HEK293T (cell line): Measurements from ENCODE around the gene ANKRD13D.

Source experiments
- CTCF ChIA-PET: fragments of 350-600 bp; formaldehyde crosslinking; extraction: SDS; loops from one replicate; lab custom pipeline; 2021; ENCODE audit warnings: antibody characterized with exemption, inconsistent platforms; lab: Yijun Ruan, JAX
- POLR2A ChIA-PET: fragments of 350-600 bp; formaldehyde crosslinking; extraction: SDS; loops from one replicate; lab custom pipeline; 2020; ENCODE audit warnings: antibody characterized with exemption, inconsistent platforms; lab: Yijun Ruan, JAX
- DNase-seq: peaks from one replicate; pipeline ENCODE4 v3.0.0; 2012; ENCODE audit warnings: mixed read lengths; ENCODE audit errors: extremely low spot score
- ARNT ChIP-seq: fragments of 450-650 bp; IDR thresholded peaks from 2 replicates; pipeline ENCODE4 v1.6.1; 2017; ENCODE audit warnings: mild to moderate bottlenecking
- BHLHE40 ChIP-seq: fragments of 450-650 bp; IDR thresholded peaks from 2 replicates; pipeline ENCODE4 v1.6.1; 2016; ENCODE audit warnings: mild to moderate bottlenecking, moderate library complexity, borderline replicate concordance
- CTBP1 ChIP-seq: fragments of 450-650 bp; IDR thresholded peaks from 2 replicates; pipeline ENCODE4 v1.6.1; 2016; ENCODE audit warnings: borderline replicate concordance
- ELF4 ChIP-seq: fragments of 450-650 bp; IDR thresholded peaks from 2 replicates; pipeline ENCODE4 v1.6.1; 2017; ENCODE audit warnings: antibody characterized with exemption
- FOXA1 ChIP-seq: fragments of 450-650 bp; IDR thresholded peaks from 2 replicates; pipeline ENCODE4 v1.6.1; 2016; ENCODE audit warnings: mild to moderate bottlenecking
- FOXK2 ChIP-seq: fragments of 450-650 bp; IDR thresholded peaks from 2 replicates; pipeline ENCODE4 v1.6.1; 2016; ENCODE audit warnings: mild to moderate bottlenecking
- FOXM1 ChIP-seq: fragments of 450-650 bp; IDR thresholded peaks from 2 replicates; pipeline ENCODE4 v1.6.1; 2017; ENCODE audit warnings: mild to moderate bottlenecking, borderline replicate concordance
- HDGF ChIP-seq: fragments of 450-650 bp; IDR thresholded peaks from 2 replicates; pipeline ENCODE4 v1.6.1; 2017; ENCODE audit warnings: antibody characterized with exemption, borderline replicate concordance
- L3MBTL2 ChIP-seq: fragments of 450-650 bp; conservative IDR thresholded peaks from 2 replicates; pipeline ENCODE4 v1.6.1; 2016; ENCODE audit warnings: mild to moderate bottlenecking
- LEF1 ChIP-seq: fragments of 450-650 bp; IDR thresholded peaks from 2 replicates; pipeline ENCODE4 v1.6.1; 2017; ENCODE audit warnings: mild to moderate bottlenecking, borderline replicate concordance
- NFRKB ChIP-seq: fragments of 450-650 bp; IDR thresholded peaks from 2 replicates; pipeline ENCODE4 v1.6.1; 2016; ENCODE audit warnings: mild to moderate bottlenecking, moderate library complexity
- PKNOX1 ChIP-seq: fragments of 450-650 bp; IDR thresholded peaks from 2 replicates; pipeline ENCODE4 v1.6.1; 2016
- SP1 ChIP-seq: fragments of 450-650 bp; IDR thresholded peaks from 2 replicates; pipeline ENCODE4 v1.6.1; 2017
- SUZ12 ChIP-seq: fragments of 450-650 bp; IDR thresholded peaks from 2 replicates; pipeline ENCODE4 v1.6.1; 2016; ENCODE audit warnings: mild to moderate bottlenecking
- TARDBP ChIP-seq: fragments of 450-650 bp; IDR thresholded peaks from 2 replicates; pipeline ENCODE4 v1.6.1; 2016
- ZNF384 ChIP-seq: fragments of 450-650 bp; IDR thresholded peaks from 2 replicates; pipeline ENCODE4 v1.6.1; 2016

The ANKRD13D gene

GRCh38 chr11:67286621-67287333, 2.3 kb upstream of the ANKRD13D start:
- no peak for DNase-seq
- ChIA-PET CTCF (no interaction called here), POLR2A (no interaction called here)
- TF ChIP-seq PKNOX1 (no peak), L3MBTL2 (no peak), TARDBP (no peak), FOXM1 (no peak), CTBP1 (no peak), SP1 (no peak), SUZ12 (no peak), FOXK2 (no peak), BHLHE40 (no peak), HDGF (no peak), ZNF384 (no peak), ARNT (no peak), ELF4 (no peak), LEF1 (no peak), NFRKB (no peak), FOXA1 (no peak)

GRCh38 chr11:67287355-67288197, 1.5 kb upstream of the ANKRD13D start:
- no peak for DNase-seq
- TF ChIP-seq SP1 (no peak), FOXA1 (no peak), ELF4 (no peak), L3MBTL2 (no peak), CTBP1 (no peak), NFRKB (no peak), ARNT (no peak), ZNF384 (no peak), PKNOX1 (no peak), SUZ12 (no peak), BHLHE40 (no peak), LEF1 (no peak), FOXK2 (no peak), FOXM1 (no peak)
- POLR2A ChIA-PET, result interaction anchor here (0.9 to 3.8 kb wide), 10 partner anchors 10 to 64 kb away, joined by 3 to 27 read pairs (median 4); partner anchors contain the start of genes GRK2 and SSH3
- CTCF ChIA-PET, result interaction anchor here (1.4 kb wide), 1 partner anchor 64 kb away, joined by 3 read pairs; no protein-coding TSS in a partner anchor

- POLR2A ChIA-PET, result interaction anchor here (0.9 to 3.8 kb wide), 11 partner anchors 11 to 64 kb away, joined by 3 to 27 read pairs (median 4); partner anchors contain the start of genes GRK2 and SSH3
- no peak for DNase-seq
- CTCF ChIA-PET, result interaction anchor here (1.2 to 1.4 kb wide), 2 partner anchors 30 to 63 kb away, joined by 3 read pairs; no protein-coding TSS in a partner anchor
- no peak for TF ChIP-seq SP1
- 0 out of 2 replicates have a peak, but pooled peaks have one; percentile 20 for TF ChIP-seq HDGF
Observed at GRCh38 chr11:67288198-67288451, 978 bp upstream of the ANKRD13D start.

- TF ChIP-seq L3MBTL2 (peak; percentile 88), ELF4 (no peak), ZNF384 (no peak)
- ChIA-PET POLR2A (interaction anchor here (0.6 to 3.8 kb wide), 17 partner anchors 9 to 205 kb away, joined by 3 to 27 read pairs (median 4); partner anchors contain the start of genes GRK2 and SSH3), CTCF (interaction anchor here (0.6 to 1.4 kb wide), 4 partner anchors 15 to 1221 kb away, joined by 3 read pairs; partner anchors contain the start of gene SSH3)
- peak; percentile 88 for DNase-seq
Observed at GRCh38 chr11:67288452-67289225, 464 bp upstream of the ANKRD13D start.

GRCh38 chr11:67289651-67290479, 762 bp downstream of the ANKRD13D start:
- DNase-seq, result no peak
- TF ChIP-seq HDGF (no peak), ELF4 (no peak), FOXM1 (no peak)
- CTCF ChIA-PET, result interaction anchor here (1.2 kb wide), 1 partner anchor 28 kb away, joined by 3 read pairs; no protein-coding TSS in a partner anchor
- POLR2A ChIA-PET, result interaction anchor here (0.8 to 3.8 kb wide), 6 partner anchors 8 to 53 kb away, joined by 4 to 27 read pairs (median 6); partner anchors contain the start of genes GRK2 and SSH3
